Psoas muscle (tissue), 8 donors: Measurements from ENCODE around the gene NUP160. TPM values are rescaled to one million over a fixed set of nuclear protein-coding genes. Genes with fewer than 3 reads are reported as not detected.
"Not testable (repeated sequence)": the region's sequence is repeated elsewhere in the genome, so short reads cannot be mapped to it uniquely, and the experiment has no call there.

Source experiments
- ATAC-seq, 4 donors: fragments of 200-7000 bp; cut with Tn5 transposase; one replicate each; pipeline ENCODE4 v1.9.1; 2020; ENCODE audit warnings: moderate library complexity in 3 of 4, mild to moderate bottlenecking in 2 of 4
- DNase-seq, 2 donors: peaks; one replicate each; pipeline ENCODE4 v3.0.0-alpha.2; 2020
- H3K27ac ChIP-seq: fragments of 200-600 bp; one replicate; pipeline ENCODE4 v1.8.0; 2022
- H3K27me3 ChIP-seq, 3 donors: fragments of 200-600 bp in 1 of 3; one replicate each; pipeline versions ENCODE4 v1.6.1 to v1.8.0; 2013 to 2022; ENCODE audit warnings: low read length in 2 of 3, mild to moderate bottlenecking in 2 of 3, moderate library complexity in 1 of 3; ENCODE audit not compliant: insufficient read depth in 3 of 3
- H3K36me3 ChIP-seq, 2 donors: fragments of 200-600 bp in 1 of 2; one replicate each; pipeline versions ENCODE4 v1.6.1 to v1.8.0; 2013 to 2022; ENCODE audit warnings: low read depth in 1 of 2, mild to moderate bottlenecking in 1 of 2, moderate library complexity in 1 of 2; ENCODE audit not compliant: insufficient read depth in 1 of 2
- H3K4me1 ChIP-seq: fragments of 200-600 bp; one replicate; pipeline ENCODE4 v1.8.0; 2022
- H3K4me3 ChIP-seq: fragments of 200-600 bp; one replicate; pipeline ENCODE4 v1.8.0; 2022; ENCODE audit warnings: mild to moderate bottlenecking
- H3K9me3 ChIP-seq: fragments of 200-600 bp; one replicate; pipeline ENCODE4 v1.8.0; 2022
- WGBS, 3 donors: extraction: QIAGEN DNeasy Blood & Tissue Kit; methylation state at CpG; one replicate each; pipeline versions ENCODE4 v1.1.6 to v1.1.7; 2013; 5-methylcytosine and 5-hydroxymethylcytosine counted together
- intact Hi-C, 2 donors: fragments of 100-400 bp; cut with DNase I; formaldehyde crosslinking; loops; one replicate each; pipeline versions ENCODE4 v1.11.0 to v1.14.2; 2022
- polyA plus RNA-seq, 3 donors: library from polyadenylated mRNA; stranded (reverse); fragments of 200-250 nt; gene quantifications; one replicate each; pipeline ENCODE4 v1.2.3, GENCODE V29; 2013
- total RNA-seq, 4 donors: library from RNA; stranded (reverse); fragmentation: NEBNext Ultra II Directional in 2 of 4; extraction: Animal tissue kit (Norgen Biotek cat#: 25700) in 2 of 4; gene quantifications; one replicate each; pipeline versions ENCODE4 v1.2.1 to v1.2.4, GENCODE V29; 2021 to 2023
- TF ChIP-seq, protein P1 (sequence below): fragments of 200-600 bp; IDR thresholded peaks from one replicate; pipeline ENCODE4 v1.8.0; 2022; ENCODE audit warnings: antibody characterized with exemption
- donor health status: healthy with polysubstance abuse.
- donor health status: DM: no; HTN: no; CAD: no; lungs with moderate emphysema.
- donor health status: Bipolar disorder and iron deficiency.
- donor health status: healthy.
- donor health status: DM: yes; HTN: yes; CAD: no.
- donor health status: DM: no; HTN: no; CAD: no.
- donor health status: DM: no; HTN: no; CAD: no.
- donor health status: DM: yes; HTN: yes; CAD: no.

The NUP160 gene
- total and polyA plus RNA-seq, 7 donors, result 5.5 to 14.0 (median 11.3) TPM

DNA sequence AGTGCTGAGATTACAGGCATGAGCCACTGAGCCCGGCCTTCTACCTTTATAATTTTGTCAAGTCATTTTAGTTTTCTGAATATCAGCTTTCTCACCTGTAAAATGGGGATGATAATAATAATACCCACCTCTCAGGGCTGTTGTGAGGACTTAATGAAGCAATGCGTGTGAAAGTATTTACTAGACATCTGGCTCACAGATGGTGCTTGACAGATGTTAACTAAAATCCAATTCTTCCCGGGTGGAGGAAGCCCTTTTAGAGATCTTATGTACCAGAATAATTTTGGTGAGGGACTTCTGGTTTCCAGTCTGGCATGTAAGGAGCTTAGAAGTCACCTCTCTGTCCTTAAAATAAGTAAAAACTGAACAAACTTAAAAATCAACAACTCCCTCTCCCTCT is 43.7 kb upstream of the NUP160 start:
- DNase-seq (no peak), ATAC-seq (no peak)
- TF ChIP-seq, protein P1, sequence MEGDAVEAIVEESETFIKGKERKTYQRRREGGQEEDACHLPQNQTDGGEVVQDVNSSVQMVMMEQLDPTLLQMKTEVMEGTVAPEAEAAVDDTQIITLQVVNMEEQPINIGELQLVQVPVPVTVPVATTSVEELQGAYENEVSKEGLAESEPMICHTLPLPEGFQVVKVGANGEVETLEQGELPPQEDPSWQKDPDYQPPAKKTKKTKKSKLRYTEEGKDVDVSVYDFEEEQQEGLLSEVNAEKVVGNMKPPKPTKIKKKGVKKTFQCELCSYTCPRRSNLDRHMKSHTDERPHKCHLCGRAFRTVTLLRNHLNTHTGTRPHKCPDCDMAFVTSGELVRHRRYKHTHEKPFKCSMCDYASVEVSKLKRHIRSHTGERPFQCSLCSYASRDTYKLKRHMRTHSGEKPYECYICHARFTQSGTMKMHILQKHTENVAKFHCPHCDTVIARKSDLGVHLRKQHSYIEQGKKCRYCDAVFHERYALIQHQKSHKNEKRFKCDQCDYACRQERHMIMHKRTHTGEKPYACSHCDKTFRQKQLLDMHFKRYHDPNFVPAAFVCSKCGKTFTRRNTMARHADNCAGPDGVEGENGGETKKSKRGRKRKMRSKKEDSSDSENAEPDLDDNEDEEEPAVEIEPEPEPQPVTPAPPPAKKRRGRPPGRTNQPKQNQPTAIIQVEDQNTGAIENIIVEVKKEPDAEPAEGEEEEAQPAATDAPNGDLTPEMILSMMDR, result no peak
- peaks cover 3% of the 10 kb centered on the region for H3K9me3 ChIP-seq
- intact Hi-C loops, result no loop called here
- H3K27ac ChIP-seq, result no peak overlapping the region
- WGBS, 3 donors, result 56 to 66% (median 64%) methylated on average over 3 of the region's 3 CpGs
- H3K27me3 ChIP-seq, result no peaks in the 10 kb centered on the region
- H3K4me3 ChIP-seq, result no peak overlapping the region
- no peaks in the 10 kb centered on the region for H3K36me3 ChIP-seq
- H3K4me1 ChIP-seq, result no peaks in the 10 kb centered on the region

DNA sequence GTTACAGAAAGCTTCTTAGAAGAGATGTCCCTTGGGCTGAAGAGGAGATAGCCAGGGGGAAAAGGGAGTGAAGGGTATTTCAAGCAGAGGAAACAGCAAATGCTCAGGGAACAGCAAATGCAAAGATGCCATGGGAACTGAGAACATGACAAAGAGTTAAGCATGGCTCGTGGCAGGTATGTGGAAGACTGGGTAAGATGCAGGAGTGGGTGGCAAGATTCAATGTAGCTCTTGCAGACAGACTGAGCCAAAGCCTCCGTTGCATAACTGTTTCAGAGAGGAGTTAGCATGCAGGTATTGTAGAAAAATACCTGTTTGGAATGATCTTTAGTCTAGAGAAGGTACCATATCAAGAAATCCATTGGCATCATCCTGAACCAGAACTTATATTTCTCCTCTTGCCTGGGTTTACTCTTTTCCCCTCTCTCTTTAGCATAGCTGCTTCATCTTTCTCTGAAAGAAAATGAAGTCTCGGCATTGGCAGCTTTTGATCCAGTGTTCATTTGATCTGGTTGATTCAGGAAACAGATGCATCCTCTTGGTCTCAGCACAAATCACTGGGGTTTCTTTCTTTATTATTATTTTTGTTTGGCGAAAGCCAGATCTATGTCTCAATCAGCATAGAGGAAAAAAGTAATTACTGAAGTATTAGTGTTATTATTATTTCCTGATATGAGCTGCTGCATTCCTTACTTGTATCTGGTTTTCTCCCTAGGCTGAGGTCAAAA is 41.7 kb upstream of the NUP160 start:
- ATAC-seq (no peak), DNase-seq (no peak)
- TF ChIP-seq, protein P1, result no peak
- H3K4me1 ChIP-seq, result no peaks in the 10 kb centered on the region
- no peak overlapping the region for H3K27ac ChIP-seq
- no peaks in the 10 kb centered on the region for H3K9me3 ChIP-seq
- no peaks in the 10 kb centered on the region for H3K27me3 ChIP-seq
- no peak overlapping the region for H3K4me3 ChIP-seq
- no peaks in the 10 kb centered on the region for H3K36me3 ChIP-seq
- WGBS, 3 donors, result 34 to 44% (median 35%) methylated on average over 4 of the region's 4 CpGs
- intact Hi-C loops, result no loop called here

DNA sequence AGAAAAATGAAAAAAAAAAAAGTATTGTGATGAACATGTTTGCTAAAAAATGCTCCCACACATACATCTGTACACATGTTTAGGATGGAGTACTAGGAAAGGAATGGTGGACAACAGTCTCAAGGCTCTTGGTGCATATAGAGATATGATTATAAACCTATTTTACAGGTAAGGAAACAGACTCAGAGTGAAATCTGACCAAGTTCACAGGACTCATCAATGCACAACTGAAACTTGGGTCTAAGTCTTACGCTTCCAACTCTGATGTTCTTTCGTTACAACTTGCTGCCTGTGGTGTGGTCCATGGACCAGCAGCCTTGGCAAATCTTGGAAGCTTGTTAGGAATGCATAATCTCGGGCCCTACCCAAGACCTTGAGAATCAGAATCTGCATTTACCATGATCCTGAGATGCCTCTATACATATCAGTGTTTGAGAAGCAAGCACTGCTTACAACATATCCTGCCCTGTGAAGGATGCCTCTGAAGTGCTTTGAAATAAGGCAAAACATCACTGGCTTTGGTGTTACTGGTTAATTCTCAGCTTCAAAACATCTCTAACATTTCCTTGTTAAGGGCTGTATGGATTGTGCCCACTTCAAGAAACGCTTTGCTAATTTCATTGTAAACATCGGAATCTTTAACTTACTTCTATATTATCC is 39.9 kb upstream of the NUP160 start:
- ATAC-seq (no peak), DNase-seq (no peak)
- no peak overlapping the region for H3K4me3 ChIP-seq
- intact Hi-C loops, result no loop called here
- H3K4me1 ChIP-seq, result no peaks in the 10 kb centered on the region
- no peak overlapping the region for H3K27ac ChIP-seq
- H3K36me3 ChIP-seq, result no peaks in the 10 kb centered on the region
- H3K27me3 ChIP-seq, result no peaks in the 10 kb centered on the region
- TF ChIP-seq, protein P1, result no peak
- H3K9me3 ChIP-seq, result no peaks in the 10 kb centered on the region
- WGBS, 3 donors, result 77 to 90% (median 89%) methylated on average over 5 of the region's 5 CpGs

DNA sequence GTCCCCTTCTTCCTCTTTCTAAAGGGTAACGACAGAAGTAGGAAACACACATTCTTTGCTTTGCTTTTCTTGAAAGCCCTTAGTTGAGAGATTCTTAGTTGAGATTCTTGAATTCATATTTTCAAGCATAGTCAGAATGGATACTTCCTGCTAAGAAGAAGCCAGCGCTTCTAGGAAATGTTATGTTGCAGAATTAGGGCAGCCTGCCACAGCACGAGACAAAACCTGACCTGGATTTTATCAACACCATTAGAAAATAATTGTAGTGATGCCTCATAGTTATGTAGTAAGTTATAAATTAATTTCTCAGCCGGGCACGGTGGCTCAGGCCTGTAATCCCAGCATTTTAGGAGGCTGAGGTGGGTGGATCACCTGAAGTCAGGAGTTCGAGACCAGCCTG is 37.9 kb upstream of the NUP160 start:
- Histone ChIP-seq H3K4me1 (no peaks in the 10 kb centered on the region), H3K27ac (no peak overlapping the region), H3K4me3 (no peak overlapping the region), H3K36me3 (no peaks in the 10 kb centered on the region), H3K27me3 (no peaks in the 10 kb centered on the region), H3K9me3 (no peaks in the 10 kb centered on the region)
- ATAC-seq, result no peak
- DNase-seq, result peak in 1 of 2 donors; percentile 39
- TF ChIP-seq, protein P1, result no peak
- intact Hi-C loops, result no loop called here
- WGBS, 3 donors, result 41 to 51% (median 45%) methylated on average over 6 of the region's 6 CpGs

DNA sequence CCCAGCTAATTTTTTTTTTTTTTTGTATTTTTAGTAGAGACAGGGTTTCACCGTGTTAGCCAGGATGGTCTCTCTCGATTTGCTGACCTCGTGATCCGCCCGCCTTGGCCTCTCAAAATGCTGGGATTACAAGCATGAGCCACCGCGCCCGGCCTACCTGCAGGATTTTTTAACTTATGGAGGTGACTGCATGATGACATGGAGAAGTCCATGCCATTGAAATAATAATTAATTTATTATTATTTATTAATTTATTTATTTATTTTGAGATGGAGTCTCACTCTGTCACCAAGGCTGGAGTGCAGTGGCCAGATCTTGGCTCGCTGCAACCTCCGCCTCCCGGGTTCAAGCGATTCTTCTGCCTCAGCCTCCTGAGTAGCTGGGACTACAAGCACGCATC is 34.3 kb upstream of the NUP160 start:
- 96 to 98% (median 97%) methylated on average over 13 of the region's 13 CpGs for WGBS, 3 donors
- intact Hi-C loops, H3K36me3 ChIP-seq, H3K4me3 ChIP-seq, H3K9me3 ChIP-seq, H3K27me3 ChIP-seq, DNase-seq, H3K27ac ChIP-seq, ATAC-seq, H3K4me1 ChIP-seq: not testable (repeated sequence)
